Measurements from ENCODE around the gene DNAH11. TPM values are rescaled to one million over a fixed set of nuclear protein-coding genes. Genes with fewer than 3 reads are reported as not detected.

DNAH11 gene
- total RNA-seq, 1 donor from 2014 or later, result 0.22 TPM

GRCh38 chr7:21912931-21913780 lies 370.3 kb downstream of the DNAH11 start:
- Mint-ChIP-seq H3K4me3 (ENCODE audit: unreplicated experiment) (no peak overlapping the region), H3K27ac (ENCODE audit: unreplicated experiment) (no peak overlapping the region), H3K9me3 (ENCODE audit: unreplicated experiment) (peaks cover 2% of the 10 kb centered on the region), H3K36me3 (ENCODE audit: unreplicated experiment) (no peaks in the 10 kb centered on the region), H3K27me3 (ENCODE audit: unreplicated experiment) (peaks cover 4% of the 10 kb centered on the region), H3K4me1 (ENCODE audit: low read depth, unreplicated experiment) (no peaks in the 10 kb centered on the region)
- no peak for TF ChIP-seq CTCF (IDR thresholded peaks at IDR 0.05; ENCODE audit: partially characterized antibody, unreplicated experiment)
- no peak for DNase-seq

- H3K27ac Mint-ChIP-seq (ENCODE audit: unreplicated experiment), result no peak overlapping the region
- no peak overlapping the region for H3K4me3 Mint-ChIP-seq (ENCODE audit: unreplicated experiment)
- peaks cover 2% of the 10 kb centered on the region for H3K27me3 Mint-ChIP-seq (ENCODE audit: unreplicated experiment)
- DNase-seq, result no peak
- no peaks in the 10 kb centered on the region for H3K36me3 Mint-ChIP-seq (ENCODE audit: unreplicated experiment)
- TF ChIP-seq CTCF (IDR thresholded peaks at IDR 0.05; ENCODE audit: partially characterized antibody, unreplicated experiment), result no peak
- H3K9me3 Mint-ChIP-seq (ENCODE audit: unreplicated experiment), result peaks cover 2% of the 10 kb centered on the region
- H3K4me1 Mint-ChIP-seq (ENCODE audit: low read depth, unreplicated experiment), result no peaks in the 10 kb centered on the region
Measured at GRCh38 chr7:21914671-21915070, 371.8 kb downstream of the DNAH11 start.

GRCh38 chr7:21915140-21915539 lies 372.3 kb downstream of the DNAH11 start:
- Mint-ChIP-seq H3K4me1 (ENCODE audit: low read depth, unreplicated experiment) (no peaks in the 10 kb centered on the region), H3K4me3 (ENCODE audit: unreplicated experiment) (no peak overlapping the region), H3K27me3 (ENCODE audit: unreplicated experiment) (peaks cover 2% of the 10 kb centered on the region), H3K9me3 (ENCODE audit: unreplicated experiment) (peaks cover 2% of the 10 kb centered on the region), H3K27ac (ENCODE audit: unreplicated experiment) (no peak overlapping the region), H3K36me3 (ENCODE audit: unreplicated experiment) (no peaks in the 10 kb centered on the region)
- TF ChIP-seq CTCF (IDR thresholded peaks at IDR 0.05; ENCODE audit: partially characterized antibody, unreplicated experiment), result no peak
- no peak for DNase-seq

GRCh38 chr7:21916176-21916575 lies 373.3 kb downstream of the DNAH11 start:
- Mint-ChIP-seq H3K36me3 (ENCODE audit: unreplicated experiment) (no peaks in the 10 kb centered on the region), H3K27me3 (ENCODE audit: unreplicated experiment) (peaks cover 2% of the 10 kb centered on the region), H3K27ac (ENCODE audit: unreplicated experiment) (no peak overlapping the region), H3K4me3 (ENCODE audit: unreplicated experiment) (no peak overlapping the region), H3K4me1 (ENCODE audit: low read depth, unreplicated experiment) (no peaks in the 10 kb centered on the region), H3K9me3 (ENCODE audit: unreplicated experiment) (peaks cover 2% of the 10 kb centered on the region)
- TF ChIP-seq CTCF (IDR thresholded peaks at IDR 0.05; ENCODE audit: partially characterized antibody, unreplicated experiment), result no peak
- no peak for DNase-seq

GRCh38 chr7:21916629-21917028 lies 373.8 kb downstream of the DNAH11 start:
- no peak for DNase-seq
- Mint-ChIP-seq H3K4me1 (ENCODE audit: low read depth, unreplicated experiment) (no peaks in the 10 kb centered on the region), H3K27ac (ENCODE audit: unreplicated experiment) (no peak overlapping the region), H3K36me3 (ENCODE audit: unreplicated experiment) (no peaks in the 10 kb centered on the region), H3K27me3 (ENCODE audit: unreplicated experiment) (peaks cover 2% of the 10 kb centered on the region), H3K9me3 (ENCODE audit: unreplicated experiment) (peaks cover 2% of the 10 kb centered on the region), H3K4me3 (ENCODE audit: unreplicated experiment) (no peak overlapping the region)
- TF ChIP-seq CTCF (IDR thresholded peaks at IDR 0.05; ENCODE audit: partially characterized antibody, unreplicated experiment), result no peak

Data from glutamatergic neuron (in vitro differentiated cells).